H9 (cell line): ENCODE results near the gene AGPAT2. TPM values are rescaled to one million over a fixed set of nuclear protein-coding genes. Genes with fewer than 3 reads are reported as not detected.

Experiments
- DNase-seq: peaks from one replicate; pipeline ENCODE4 v3.0.0-alpha.2; 2017
- H2AFZ ChIP-seq: one replicate; pipeline ENCODE4 v1.6.1; 2013; ENCODE audit warnings: mild to moderate bottlenecking, low read length, control low read depth, moderate library complexity
- H2AK5ac ChIP-seq: 2 replicates; pipeline ENCODE4 v1.6.1; 2013; ENCODE audit warnings: low read length, control low read depth, mixed read lengths; ENCODE audit not compliant: insufficient read length
- H2BK120ac ChIP-seq: one replicate; pipeline ENCODE4 v1.6.1; 2013; ENCODE audit warnings: low read depth, mild to moderate bottlenecking, low read length, control low read depth, inconsistent platforms; ENCODE audit not compliant: poor library complexity, severe bottlenecking
- H2BK12ac ChIP-seq: 2 replicates; pipeline ENCODE4 v1.6.1; 2013; ENCODE audit warnings: low read length, control low read depth, mixed read lengths, low read depth; ENCODE audit not compliant: insufficient read length
- H2BK15ac ChIP-seq: 2 replicates; pipeline ENCODE4 v1.6.1; 2013; ENCODE audit warnings: low read depth, low read length, control low read depth
- H2BK20ac ChIP-seq: one replicate; pipeline ENCODE4 v1.6.1; 2013; ENCODE audit warnings: low read depth, mild to moderate bottlenecking, low read length, control low read depth, inconsistent platforms; ENCODE audit not compliant: poor library complexity, severe bottlenecking
- H2BK5ac ChIP-seq: 2 replicates; pipeline ENCODE4 v1.6.1; 2013; ENCODE audit warnings: low read length, control low read depth, mixed read lengths; ENCODE audit not compliant: insufficient read length
- H3K14ac ChIP-seq: 2 replicates; pipeline ENCODE4 v1.6.1; 2013; ENCODE audit warnings: low read length, control low read depth; ENCODE audit not compliant: insufficient read depth
- H3K18ac ChIP-seq: 2 replicates; pipeline ENCODE4 v1.6.1; 2013; ENCODE audit warnings: low read depth, mild to moderate bottlenecking, mixed read lengths, low read length, control low read depth; ENCODE audit not compliant: insufficient read length
- H3K23ac ChIP-seq: 2 replicates; pipeline ENCODE4 v1.6.1; 2013; ENCODE audit warnings: low read length, control low read depth, mixed read lengths, low read depth; ENCODE audit not compliant: insufficient read length
- H3K23me2 ChIP-seq: 2 replicates; pipeline ENCODE4 v1.6.1; 2013; ENCODE audit warnings: low read depth, mild to moderate bottlenecking, mixed read lengths, low read length, control low read depth; ENCODE audit not compliant: insufficient read length, poor library complexity, severe bottlenecking
- H3K27ac ChIP-seq: 2 replicates; pipeline ENCODE4 v1.5.1; 2013; ENCODE audit warnings: low read length, control low read depth, mixed read lengths, low read depth; ENCODE audit not compliant: insufficient read length
- H3K27me3 ChIP-seq: 2 replicates; pipeline ENCODE4 v1.6.1; 2013; ENCODE audit warnings: low read length, control low read depth, inconsistent platforms; ENCODE audit not compliant: insufficient read depth
- H3K4ac ChIP-seq: 2 replicates; pipeline ENCODE4 v1.6.1; 2013; ENCODE audit warnings: low read depth, mild to moderate bottlenecking, control low read depth, inconsistent platforms, low read length, moderate library complexity
- H3K4me1 ChIP-seq: 2 replicates; pipeline ENCODE4 v1.6.1; 2013; ENCODE audit warnings: low read length, control low read depth, inconsistent platforms; ENCODE audit not compliant: insufficient read depth
- H3K4me2 ChIP-seq: 2 replicates; pipeline ENCODE4 v1.6.1; 2013; ENCODE audit warnings: low read length, control low read depth, mixed read lengths; ENCODE audit not compliant: insufficient read length, insufficient read depth
- H3K56ac ChIP-seq: 2 replicates; pipeline ENCODE4 v1.6.1; 2013; ENCODE audit warnings: low read depth, mild to moderate bottlenecking, mixed read lengths, low read length, control low read depth; ENCODE audit not compliant: insufficient read length
- H3K79me1 ChIP-seq: 2 replicates; pipeline ENCODE4 v1.6.1; 2013; ENCODE audit warnings: low read depth, mild to moderate bottlenecking, moderate library complexity, low read length, control low read depth, inconsistent platforms; ENCODE audit not compliant: insufficient read depth, poor library complexity, severe bottlenecking
- H3K79me2 ChIP-seq: 2 replicates; pipeline ENCODE4 v1.6.1; 2013; ENCODE audit warnings: low read length, control low read depth, inconsistent platforms; ENCODE audit not compliant: insufficient read depth
- H3K9ac ChIP-seq: 2 replicates; pipeline ENCODE4 v1.6.1; 2013; ENCODE audit warnings: low read length, control low read depth, mixed read lengths; ENCODE audit not compliant: insufficient read length; ENCODE audit errors: extremely low read depth
- H3K9me3 ChIP-seq: one replicate; pipeline ENCODE4 v1.6.1; 2013; ENCODE audit warnings: low read depth, low read length, inconsistent platforms; ENCODE audit not compliant: control insufficient read depth
- H3T11ph ChIP-seq: one replicate; pipeline ENCODE4 v1.6.1; 2013; ENCODE audit warnings: mild to moderate bottlenecking, low read length, control low read depth, inconsistent platforms
- H4K20me1 ChIP-seq: one replicate; pipeline ENCODE4 v1.6.1; 2013; ENCODE audit not compliant: control insufficient read depth, insufficient read length, insufficient read depth
- H4K5ac ChIP-seq: 2 replicates; pipeline ENCODE4 v1.6.1; 2013; ENCODE audit warnings: low read depth, mild to moderate bottlenecking, mixed read lengths, low read length, control low read depth; ENCODE audit not compliant: insufficient read length
- H4K8ac ChIP-seq: replicated peaks from 2 replicates; pipeline ENCODE4 v1.6.1; 2013; ENCODE audit warnings: low read length, control low read depth, mixed read lengths, low read depth; ENCODE audit not compliant: insufficient read length
- H4K91ac ChIP-seq: 2 replicates; pipeline ENCODE4 v1.6.1; 2013; ENCODE audit warnings: low read depth, mild to moderate bottlenecking, moderate library complexity, mixed read lengths, low read length, control low read depth; ENCODE audit not compliant: insufficient read length
- H3K27ac Mint-ChIP-seq, 3 experiments: 2 replicates in 2 of 3; 3 replicates in 1 of 3; pipeline ENCODE4 v1.8.0; 2020 to 2021; ENCODE audit warnings: mixed read lengths in 3 of 3, mild to moderate bottlenecking in 1 of 3, moderate library complexity in 1 of 3
- H3K27me3 Mint-ChIP-seq: 2 replicates; pipeline ENCODE4 v1.8.0; 2021; ENCODE audit warnings: low read depth, mild to moderate bottlenecking, moderate library complexity, mixed read lengths
- H3K36me3 Mint-ChIP-seq, 3 experiments: 2 replicates in 2 of 3; 3 replicates in 1 of 3; pipeline ENCODE4 v1.8.0; 2020 to 2021; ENCODE audit warnings: low read depth in 3 of 3, mixed read lengths in 3 of 3; ENCODE audit not compliant: insufficient read depth in 1 of 3
- H3K4me1 Mint-ChIP-seq, 2 experiments: 2 replicates each; pipeline ENCODE4 v1.8.0; 2020; ENCODE audit warnings: mixed read lengths in 2 of 2
- H3K4me3 Mint-ChIP-seq, 2 experiments: 2 replicates in 1 of 2; 3 replicates in 1 of 2; pipeline ENCODE4 v1.8.0; 2020 to 2021; ENCODE audit warnings: mild to moderate bottlenecking in 2 of 2, mixed read lengths in 2 of 2, moderate library complexity in 1 of 2
- H3K9me3 Mint-ChIP-seq, 2 experiments: 2 replicates in 1 of 2; 3 replicates in 1 of 2; pipeline ENCODE4 v1.8.0; 2020; ENCODE audit warnings: mild to moderate bottlenecking in 2 of 2, mixed read lengths in 2 of 2, moderate library complexity in 1 of 2
- WGBS: extraction: QIAGEN DNeasy Blood & Tissue Kit; methylation state at CpG from one replicate; pipeline ENCODE4 v1.1.7; 2013; ENCODE audit warnings: missing lambda C conversion rate, low lambda C conversion rate, mixed read lengths; ENCODE audit not compliant: insufficient read length; ENCODE audit errors: extremely low coverage; 5-methylcytosine and 5-hydroxymethylcytosine counted together
- total RNA-seq: library from RNA; stranded (reverse); gene quantifications from 2 replicates; pipeline ENCODE4 v1.2.1, GENCODE V29; 2021
- TF ChIP-seq, protein P1 (sequence below): fragments of 200-600 bp; sonication (generic); conservative IDR thresholded peaks from 3 replicates; pipeline ENCODE4 v1.8.0; 2021; ENCODE audit warnings: antibody characterized with exemption, mild to moderate bottlenecking

AGPAT2 gene
- total RNA-seq, 1 experiment from 2014 or later: 29.7 TPM

GRCh38 chr9:136698635-136699246, 11.5 kb upstream of the AGPAT2 start:
- Histone ChIP-seq H3K23me2 (no peaks in the 10 kb centered on the region), H3K4me1 (no peaks in the 10 kb centered on the region), H3K14ac (no peak overlapping the region), H3K4ac (no peak overlapping the region), H3K79me1 (no peaks in the 10 kb centered on the region), H3K9me3 (no peaks in the 10 kb centered on the region), H4K8ac (no peak overlapping the region), H2AK5ac (no peak overlapping the region), H2BK12ac (no peak overlapping the region), H4K5ac (no peak overlapping the region), H2BK5ac (no peak overlapping the region), H3K79me2 (no peaks in the 10 kb centered on the region), H2BK120ac (no peak overlapping the region), H4K20me1 (no peaks in the 10 kb centered on the region), H3K23ac (no peak overlapping the region), H3K56ac (no peak overlapping the region), H2AFZ (no peak overlapping the region), H4K91ac (no peak overlapping the region), H2BK20ac (no peak overlapping the region), H3K4me2 (no peak overlapping the region), H3K9ac (no peak overlapping the region), H3K27me3 (no peaks in the 10 kb centered on the region), H2BK15ac (no peak overlapping the region), H3K18ac (no peak overlapping the region), H3K27ac (no peak overlapping the region), H3T11ph (no peak overlapping the region)
- TF ChIP-seq, protein P1, sequence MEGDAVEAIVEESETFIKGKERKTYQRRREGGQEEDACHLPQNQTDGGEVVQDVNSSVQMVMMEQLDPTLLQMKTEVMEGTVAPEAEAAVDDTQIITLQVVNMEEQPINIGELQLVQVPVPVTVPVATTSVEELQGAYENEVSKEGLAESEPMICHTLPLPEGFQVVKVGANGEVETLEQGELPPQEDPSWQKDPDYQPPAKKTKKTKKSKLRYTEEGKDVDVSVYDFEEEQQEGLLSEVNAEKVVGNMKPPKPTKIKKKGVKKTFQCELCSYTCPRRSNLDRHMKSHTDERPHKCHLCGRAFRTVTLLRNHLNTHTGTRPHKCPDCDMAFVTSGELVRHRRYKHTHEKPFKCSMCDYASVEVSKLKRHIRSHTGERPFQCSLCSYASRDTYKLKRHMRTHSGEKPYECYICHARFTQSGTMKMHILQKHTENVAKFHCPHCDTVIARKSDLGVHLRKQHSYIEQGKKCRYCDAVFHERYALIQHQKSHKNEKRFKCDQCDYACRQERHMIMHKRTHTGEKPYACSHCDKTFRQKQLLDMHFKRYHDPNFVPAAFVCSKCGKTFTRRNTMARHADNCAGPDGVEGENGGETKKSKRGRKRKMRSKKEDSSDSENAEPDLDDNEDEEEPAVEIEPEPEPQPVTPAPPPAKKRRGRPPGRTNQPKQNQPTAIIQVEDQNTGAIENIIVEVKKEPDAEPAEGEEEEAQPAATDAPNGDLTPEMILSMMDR: no peak
- no CpG with 5 or more reads among the region's 11 CpGs for WGBS
- H3K27ac Mint-ChIP-seq: no peak overlapping the region
- H3K36me3 Mint-ChIP-seq: no peaks in the 10 kb centered on the region
- H3K27me3 Mint-ChIP-seq: peaks cover 41% of the 10 kb centered on the region
- H3K9me3 Mint-ChIP-seq: no peaks in the 10 kb centered on the region; a peak in 1 of 5 replicates
- peaks cover 7 to 17% of the 10 kb centered on the region in 2 experiments for H3K4me1 Mint-ChIP-seq
- no peak overlapping the region for H3K4me3 Mint-ChIP-seq
- DNase-seq: no peak
